Liver (tissue), 10 donors: ENCODE data around the gene NTNG1. TPM values are rescaled to one million over a fixed set of nuclear protein-coding genes. Genes with fewer than 3 reads are reported as not detected.

Experiments
- DNase-seq: peaks from one replicate; pipeline ENCODE4 v3.0.0-alpha.2; 2017; ENCODE audit warnings: low spot score
- H3K27ac ChIP-seq, 2 donors: one replicate each; pipeline ENCODE4 v1.7.0; 2013; ENCODE audit warnings: inconsistent platforms in 2 of 2, low read length in 2 of 2, control low read depth in 1 of 2, low read depth in 1 of 2, mild to moderate bottlenecking in 1 of 2
- H3K27me3 ChIP-seq, 4 donors: one replicate each; pipeline versions ENCODE4 v1.6.1 to v1.7.0; 2013; ENCODE audit warnings: low read length in 3 of 4, inconsistent platforms in 1 of 4, mild to moderate bottlenecking in 1 of 4, moderate library complexity in 1 of 4; ENCODE audit not compliant: control insufficient read depth in 4 of 4, insufficient read depth in 4 of 4
- H3K36me3 ChIP-seq, 4 donors: one replicate each; pipeline versions ENCODE4 v1.6.1 to v1.7.0; 2013; ENCODE audit warnings: low read length in 3 of 4, mild to moderate bottlenecking in 3 of 4, low read depth in 1 of 4, moderate library complexity in 1 of 4; ENCODE audit not compliant: control insufficient read depth in 4 of 4, insufficient read depth in 3 of 4
- H3K4me1 ChIP-seq, 4 donors: one replicate each; pipeline versions ENCODE4 v1.6.1 to v1.7.0; 2013; ENCODE audit warnings: low read length in 3 of 4, mild to moderate bottlenecking in 3 of 4, moderate library complexity in 1 of 4; ENCODE audit not compliant: control insufficient read depth in 4 of 4, insufficient read depth in 4 of 4
- H3K4me3 ChIP-seq, 3 donors: one replicate each; pipeline versions ENCODE4 v1.6.1 to v1.7.0; 2013; ENCODE audit warnings: low read length in 3 of 3, control low read depth in 1 of 3, low read depth in 1 of 3, mild to moderate bottlenecking in 1 of 3
- H3K9ac ChIP-seq, 2 donors: one replicate each; pipeline ENCODE4 v1.7.0; 2013; ENCODE audit warnings: low read length in 2 of 2, mild to moderate bottlenecking in 2 of 2, moderate library complexity in 2 of 2, control low read depth in 1 of 2, low read depth in 1 of 2
- H3K9me3 ChIP-seq, 4 donors: one replicate each; pipeline versions ENCODE4 v1.6.1 to v1.7.0; 2013; ENCODE audit warnings: low read length in 3 of 4; ENCODE audit not compliant: control insufficient read depth in 4 of 4
- ATF3 ChIP-seq: IDR thresholded peaks from 2 replicates; pipeline ENCODE4 v1.6.1; 2016; ENCODE audit warnings: antibody characterized with exemption
- EGR1 ChIP-seq, 2 donors: IDR thresholded peaks; 2 replicates each; pipeline ENCODE4 v1.6.1; 2016 to 2018; ENCODE audit warnings: antibody characterized with exemption in 2 of 2, low read depth in 2 of 2
- FOXA1 ChIP-seq: IDR thresholded peaks from 2 replicates; pipeline ENCODE4 v1.6.1; 2016; ENCODE audit warnings: antibody characterized with exemption
- FOXA2 ChIP-seq: IDR thresholded peaks from 2 replicates; pipeline ENCODE4 v1.6.1; 2016; ENCODE audit warnings: antibody characterized with exemption
- GABPA ChIP-seq, 2 donors: IDR thresholded peaks in 1 of 2; conservative IDR thresholded peaks in 1 of 2; 2 replicates each; pipeline ENCODE4 v1.6.1; 2016; ENCODE audit warnings: antibody characterized with exemption in 2 of 2, mild to moderate bottlenecking in 1 of 2, moderate library complexity in 1 of 2
- HNF4A ChIP-seq, 2 donors: conservative IDR thresholded peaks; 2 replicates each; pipeline ENCODE4 v1.6.1; 2016; ENCODE audit warnings: antibody characterized with exemption in 2 of 2, mild to moderate bottlenecking in 2 of 2
- HNF4G ChIP-seq: IDR thresholded peaks from 2 replicates; pipeline ENCODE4 v1.6.1; 2016; ENCODE audit warnings: antibody characterized with exemption
- MAX ChIP-seq: IDR thresholded peaks from 2 replicates; pipeline ENCODE4 v1.6.1; 2016; ENCODE audit warnings: antibody characterized with exemption
- NR2F2 ChIP-seq: IDR thresholded peaks from 2 replicates; pipeline ENCODE4 v1.6.1; 2016; ENCODE audit warnings: antibody characterized with exemption
- RAD21 ChIP-seq, 2 donors: IDR thresholded peaks; 2 replicates each; pipeline ENCODE4 v1.6.1; 2016; ENCODE audit warnings: antibody characterized with exemption in 2 of 2, mild to moderate bottlenecking in 2 of 2
- SP1 ChIP-seq: IDR thresholded peaks from 2 replicates; pipeline ENCODE4 v1.6.1; 2018; ENCODE audit warnings: antibody characterized with exemption, mild to moderate bottlenecking
- YY1 ChIP-seq: IDR thresholded peaks from 2 replicates; pipeline ENCODE4 v1.6.1; 2016; ENCODE audit warnings: antibody characterized with exemption, mild to moderate bottlenecking
- ZBTB33 ChIP-seq: IDR thresholded peaks from 2 replicates; pipeline ENCODE4 v1.6.1; 2016; ENCODE audit warnings: antibody characterized with exemption
- WGBS: extraction: QIAGEN DNeasy Blood & Tissue Kit; methylation state at CpG from one replicate; pipeline ENCODE4 v1.1.7; 2013; 5-methylcytosine and 5-hydroxymethylcytosine counted together
- polyA plus RNA-seq, 2 donors: library from polyadenylated mRNA; stranded (reverse) in 1 of 2; unstranded in 1 of 2; fragments of 200-250 nt in 1 of 2; fragments of >200 nt in 1 of 2; fragmentation: Nextera tagmentation in 1 of 2; extraction: Ambion mirVana in 1 of 2; gene quantifications; one replicate each; pipeline versions ENCODE4 v1.2.1 to v1.2.3, GENCODE V29; 2013 to 2015
- small RNA-seq: library from RNA; depleted of rRNA; stranded (forward); fragments of <200 nt; gene quantifications from one replicate; pipeline ENCODE3, GENCODE V24; 2014
- total RNA-seq, 2 donors: library from RNA; depleted of rRNA; stranded (reverse); fragments of >200 nt; gene quantifications; one replicate each; pipeline ENCODE4 v1.2.3, GENCODE V29; 2014
- donor health status: healthy.
- donor health status: healthy.
- donor health status: healthy.
- donor health status: healthy.
- donor health status: healthy.

Gene NTNG1
- total and polyA plus RNA-seq, 4 donors: under 0.01 TPM; not detected in 2

- TF ChIP-seq MAX (no peak), HNF4G (no peak), YY1 (no peak), EGR1 (IDR thresholded peaks at IDR 0.05; ENCODE audit: low read depth in 2 of 2) (no peak), FOXA2 (no peak), ATF3 (no peak), NR2F2 (no peak), GABPA (IDR thresholded peaks at IDR 0.05 in 1 of 2, conservative IDR thresholded peaks at IDR 0.05 in 1 of 2) (no peak), HNF4A (conservative IDR thresholded peaks at IDR 0.05) (no peak), SP1 (no peak), FOXA1 (no peak)
Observed at GRCh38 chr1:107530543-107530942, 389.7 kb downstream of the NTNG1 start (continued).

GRCh38 chr1:107531065-107531908, 390.4 kb downstream of the NTNG1 start:
- no peaks in the 10 kb centered on the region for H3K36me3 ChIP-seq
- no peaks in the 10 kb centered on the region for H3K9me3 ChIP-seq
- H3K27ac ChIP-seq: no peak overlapping the region
- 79% methylated on average over 12 of the region's 12 CpGs for WGBS
- peaks cover 0 to 2% (median 0%) of the 10 kb centered on the region in 4 donors for H3K4me1 ChIP-seq
- no peaks in the 10 kb centered on the region for H3K27me3 ChIP-seq
- H3K9ac ChIP-seq: no peak overlapping the region
- no peak for DNase-seq
- TF ChIP-seq SP1 (no peak), MAX (no peak), HNF4A (conservative IDR thresholded peaks at IDR 0.05) (no peak), ZBTB33 (no peak), EGR1 (IDR thresholded peaks at IDR 0.05; ENCODE audit: low read depth in 2 of 2) (no peak), FOXA1 (no peak), HNF4G (no peak), GABPA (IDR thresholded peaks at IDR 0.05 in 1 of 2, conservative IDR thresholded peaks at IDR 0.05 in 1 of 2) (no peak), YY1 (no peak), NR2F2 (no peak), RAD21 (IDR thresholded peaks at IDR 0.05) (no peak), ATF3 (no peak)
- H3K4me3 ChIP-seq: no peak overlapping the region

GRCh38 chr1:107532318-107532717, 391.5 kb downstream of the NTNG1 start:
- Histone ChIP-seq H3K27ac (no peak overlapping the region), H3K27me3 (no peaks in the 10 kb centered on the region), H3K9me3 (no peaks in the 10 kb centered on the region), H3K4me3 (no peak overlapping the region), H3K9ac (no peak overlapping the region), H3K36me3 (no peaks in the 10 kb centered on the region), H3K4me1 (no peaks in the 10 kb centered on the region)
- DNase-seq: no peak
- WGBS: 69% methylated on average over 5 of the region's 5 CpGs
- TF ChIP-seq YY1 (no peak), HNF4A (conservative IDR thresholded peaks at IDR 0.05) (no peak), ATF3 (no peak), HNF4G (no peak)

Small RNAs within 50 kb of the gene (small RNA-seq; reads per million reads assigned to genes)
- 0.18 reads per million for gene AC114491.1

Other genes with a start within 250 kb of the NTNG1 start
- 10 to 100 TPM; 14.0 to 14.8 TPM for gene PRMT6, start 84.4 kb upstream of the NTNG1 start, total RNA-seq
- gene PRMT6, start 84.4 kb upstream of the NTNG1 start, polyA plus RNA-seq: 10 to 100 TPM in 1 of 2 donors, 1 to 10 TPM in 1; 8.5 to 15.2 TPM